Stimulated activated CD4-positive, alpha-beta T cell treated with anti-CD3 and anti-CD28 coated beads, Interleukin-2, amount 100 ng/mL, for 4 hours (primary cell): ENCODE data around the gene GRIN2C.

Experiments
- DNase-seq: peaks from one replicate; pipeline ENCODE4 v3.0.0-alpha.2; 2020; ENCODE audit warnings: low read depth

GRIN2C gene

GRCh38 chr17:74799097-74799496 is 60.6 kb downstream of the GRIN2C start:
- no peak for DNase-seq

- DNase-seq: no peak
Measured at GRCh38 chr17:74798239-74798707, 61.4 kb downstream of the GRIN2C start.

GRCh38 chr17:74797824-74798223 is 61.9 kb downstream of the GRIN2C start:
- DNase-seq: no peak

- DNase-seq: no peak
Measured at GRCh38 chr17:74796866-74797265, 62.8 kb downstream of the GRIN2C start.

DNA sequence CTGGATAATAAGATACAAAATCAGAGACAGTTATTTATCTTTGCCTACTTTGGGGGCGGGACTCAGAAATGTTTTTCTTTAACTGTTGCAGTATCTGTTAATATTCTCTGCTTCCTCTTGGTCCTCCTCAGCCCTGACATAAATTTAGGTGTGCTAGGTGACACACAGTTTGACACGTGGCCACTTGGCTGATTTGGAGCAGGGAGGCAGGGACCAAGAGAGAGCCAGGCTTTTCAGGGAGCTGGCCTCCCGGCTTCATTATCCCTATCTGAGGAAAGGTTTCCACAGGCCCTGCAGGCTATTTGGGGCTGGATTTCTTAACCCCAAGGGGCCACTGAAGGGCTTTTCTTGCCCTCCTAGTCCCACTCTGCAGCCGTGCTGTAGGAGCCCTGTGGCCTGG is 63.5 kb downstream of the GRIN2C start:
- no peak for DNase-seq

- no peak for DNase-seq
Measured at GRCh38 chr17:74795327-74796020, 64.2 kb downstream of the GRIN2C start.

- DNase-seq: no peak
Measured at GRCh38 chr17:74792586-74793105, 67.0 kb downstream of the GRIN2C start.
